Activated CD4-positive, CD25-positive, alpha-beta regulatory T cell treated with anti-CD3 and anti-CD28 coated beads, Interleukin-2, amount 50 U/mL, for 24 hours (primary cell): ENCODE measurements around the gene ORMDL2.
"Not testable (repeated sequence)": the region's sequence is repeated elsewhere in the genome, so short reads cannot be mapped to it uniquely, and the experiment has no call there.

Experiments used
- ATAC-seq, 2 donors: fragments of 150-1000 bp; cut with Tn5 transposase; one replicate each; pipeline ENCODE4 v1.10.0; 2021; ENCODE audit warnings: mild to moderate bottlenecking in 1 of 2, moderate library complexity in 1 of 2

ORMDL2 gene

DNA sequence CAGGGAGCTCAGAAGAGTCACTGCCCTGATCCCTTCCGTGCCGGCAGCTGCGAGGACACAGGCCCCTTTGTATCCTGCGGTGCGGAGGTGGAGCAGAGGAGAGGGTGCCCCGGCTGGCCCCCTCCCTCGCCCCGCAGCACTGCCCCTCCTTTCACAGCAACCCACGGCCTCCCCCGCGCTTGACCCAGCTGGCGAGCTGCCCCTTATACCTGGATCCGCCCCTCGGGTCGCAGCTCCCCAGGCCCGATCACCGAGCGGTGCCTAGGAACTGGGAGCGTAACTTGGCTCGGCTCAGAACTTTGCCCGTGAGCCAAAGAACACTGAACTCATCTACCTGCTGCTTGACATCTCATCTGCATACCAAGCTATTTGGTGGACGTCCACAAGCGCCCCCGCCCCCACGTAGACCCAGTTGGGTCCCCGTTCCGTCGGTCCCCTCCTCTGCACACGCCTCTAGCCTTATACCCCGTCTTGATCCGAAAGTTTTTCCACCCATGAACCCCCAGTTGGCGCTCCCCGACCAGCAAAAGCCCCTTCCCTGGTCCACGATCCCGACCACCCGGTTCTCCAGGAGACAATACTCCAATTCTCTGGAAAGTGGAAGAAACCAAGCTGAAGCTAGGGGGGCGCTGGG lies 12.2 kb downstream of the ORMDL2 start:
- peak; percentile 2 to 9 for ATAC-seq

DNA sequence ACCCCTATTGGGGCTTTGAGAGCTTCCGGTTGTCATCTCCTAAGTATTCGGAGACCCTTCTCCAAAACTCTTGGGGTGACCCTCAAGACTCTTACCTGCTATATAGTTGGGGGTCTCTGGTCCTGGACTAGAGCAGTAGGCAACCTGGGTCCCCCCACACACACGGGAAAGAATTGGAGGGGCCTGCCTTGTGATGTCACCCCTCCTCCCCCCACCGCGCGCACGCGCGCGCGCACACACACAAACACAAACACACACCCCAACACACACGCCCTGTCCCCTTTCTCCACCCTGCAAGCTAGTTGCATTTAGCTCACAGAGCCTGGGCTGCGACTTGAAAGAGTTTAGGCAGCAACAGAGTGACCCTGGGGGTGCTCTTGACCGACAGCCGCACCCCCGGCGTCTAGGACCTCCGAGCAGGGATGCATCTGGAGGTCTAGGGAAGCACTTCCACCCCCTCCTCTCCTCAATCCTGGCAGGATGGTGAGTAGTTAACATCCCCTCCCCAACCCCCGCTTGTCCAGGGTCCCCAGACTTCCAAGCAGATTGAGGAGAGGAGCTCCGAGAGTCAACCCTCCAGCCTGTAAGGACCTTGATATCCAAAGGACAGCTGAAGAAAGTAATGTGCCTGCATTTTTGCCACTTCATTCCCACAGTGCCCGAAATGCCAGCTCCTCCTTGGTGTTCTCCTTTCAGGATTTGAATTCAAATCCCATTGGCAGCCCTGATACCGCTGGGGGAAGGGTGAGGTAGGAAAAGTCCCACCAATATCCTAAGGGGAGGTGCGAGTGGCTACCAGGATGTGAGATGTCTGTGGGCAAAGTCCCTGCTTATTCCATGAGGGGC lies 13.0 kb downstream of the ORMDL2 start:
- no peak for ATAC-seq

GRCh38 chr12:55831447-55831815 lies 13.6 kb downstream of the ORMDL2 start:
- no peak for ATAC-seq

DNA sequence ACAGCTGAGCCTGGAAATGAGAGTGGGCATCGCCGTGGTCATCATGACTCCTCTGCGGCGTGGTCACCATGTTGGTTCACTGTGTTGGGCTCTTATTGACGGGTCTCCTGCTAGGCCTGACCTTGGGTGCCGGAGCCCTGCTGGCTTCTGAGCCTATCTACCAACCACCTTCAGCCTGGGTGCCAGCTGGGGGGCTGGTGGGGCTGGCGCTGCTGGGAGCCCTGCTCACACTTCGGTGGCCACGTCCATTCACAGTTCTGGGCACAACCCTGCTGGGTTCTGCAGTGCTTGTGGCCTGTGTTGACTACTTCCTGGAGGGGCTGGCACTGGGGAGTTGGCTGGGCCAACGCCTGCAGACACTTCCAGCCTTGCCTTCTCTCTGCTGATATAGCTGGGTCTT lies 15.2 kb downstream of the ORMDL2 start:
- no peak for ATAC-seq

DNA sequence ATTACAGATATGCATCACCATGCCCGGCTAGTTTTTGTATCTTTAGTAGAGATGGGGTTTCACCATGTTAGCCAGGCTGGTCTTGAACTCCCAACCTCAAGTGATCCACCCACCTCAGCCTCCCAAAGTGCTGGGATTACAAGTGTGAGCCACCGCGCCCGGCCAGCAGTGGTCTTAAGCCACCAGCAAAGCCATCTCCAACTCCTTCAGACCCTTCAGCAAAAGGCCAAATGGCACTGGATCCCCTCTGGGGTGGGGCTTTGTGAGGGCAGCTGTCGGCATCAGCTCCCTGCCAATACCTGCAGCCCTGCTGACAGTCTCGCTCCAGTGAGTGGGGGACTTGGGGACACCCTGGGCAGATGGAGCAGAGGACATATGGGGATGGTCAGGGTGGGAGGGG lies 16.6 kb downstream of the ORMDL2 start:
- not testable (repeated sequence) for ATAC-seq

- no peak for ATAC-seq
Measured at GRCh38 chr12:55838361-55838760, 20.5 kb downstream of the ORMDL2 start.

DNA sequence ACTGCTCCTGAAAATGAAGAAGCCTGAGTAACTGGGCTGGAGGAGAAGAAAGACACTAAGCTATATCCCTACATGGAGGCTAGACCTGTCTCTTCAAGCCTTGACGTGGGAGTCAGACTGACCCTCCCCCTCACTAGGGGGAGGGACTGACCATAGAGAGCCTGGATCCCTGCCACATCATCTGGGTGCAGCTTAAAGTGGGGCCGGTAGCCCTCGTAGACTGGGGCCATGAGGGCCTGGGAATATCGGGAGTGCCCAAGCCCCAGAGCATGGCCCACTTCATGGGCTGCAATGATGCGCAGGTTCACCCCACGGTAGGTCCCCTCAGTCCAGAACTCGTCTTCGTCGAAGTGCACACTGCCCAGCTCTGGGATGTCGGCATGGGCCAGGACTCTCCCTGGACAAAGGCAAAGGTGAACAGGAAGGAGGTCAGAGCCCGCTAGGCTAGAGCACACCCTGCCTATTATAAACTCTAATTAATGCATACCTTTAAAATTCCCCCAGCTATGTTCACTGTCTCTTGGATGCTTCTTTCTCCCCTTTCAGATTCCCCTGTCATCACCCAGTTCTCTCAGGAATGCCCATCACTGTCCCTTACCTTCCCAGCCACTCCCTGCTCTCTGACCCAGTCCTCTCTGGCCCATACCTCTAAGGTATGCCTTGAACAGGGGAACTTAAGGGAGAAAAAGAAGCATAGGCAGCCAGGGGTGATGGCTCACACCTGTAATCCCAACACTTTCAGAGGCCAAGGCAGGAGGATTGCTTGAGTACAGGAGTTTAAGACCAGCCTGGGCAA lies 21.7 kb downstream of the ORMDL2 start:
- ATAC-seq = no peak

- ATAC-seq = no peak
Measured at GRCh38 chr12:55840581-55841351, 22.9 kb downstream of the ORMDL2 start.

DNA sequence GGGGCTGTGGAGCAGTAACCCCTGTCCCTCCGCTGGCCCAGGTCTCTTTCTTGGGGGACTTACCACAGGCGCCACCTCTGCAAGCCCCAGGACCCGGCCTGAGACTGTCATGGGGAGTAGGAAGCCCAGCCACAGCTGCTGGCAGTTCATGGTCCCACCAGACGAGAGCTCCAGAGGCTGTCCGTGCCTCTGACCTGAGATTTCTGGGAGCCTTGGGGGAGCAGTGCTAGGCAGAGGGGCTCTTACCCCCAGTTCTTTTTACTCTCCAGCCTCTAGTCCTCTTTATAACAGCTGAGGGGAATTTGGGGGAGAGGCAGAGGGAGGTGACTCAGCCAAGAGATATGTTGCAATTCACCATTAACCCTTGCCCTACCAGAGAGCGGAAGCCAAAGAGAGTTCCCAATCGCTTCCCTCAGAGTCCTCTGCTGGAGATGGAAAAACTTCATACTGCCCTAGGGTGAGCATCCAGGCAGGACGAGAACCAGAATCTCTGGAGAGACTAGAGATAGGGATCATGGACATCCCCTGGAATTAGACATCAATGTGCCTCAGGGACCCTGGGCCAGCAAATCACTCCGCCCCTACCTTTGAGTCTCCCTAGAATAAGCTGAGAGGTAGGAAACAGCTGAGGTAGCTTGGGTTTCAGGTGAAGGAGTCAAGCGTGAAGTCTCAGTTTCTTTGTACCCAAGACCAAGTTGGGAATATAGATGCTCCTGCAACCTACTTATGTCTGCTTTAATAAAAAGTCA lies 25.0 kb downstream of the ORMDL2 start, which contains the start of gene MMP19:
Gene MMP19, minus strand, starts transcription at position 256 of the 749 bp plus-strand sequence. Its CDS starts 106 bp downstream, at position 150.
- no peak for ATAC-seq

DNA sequence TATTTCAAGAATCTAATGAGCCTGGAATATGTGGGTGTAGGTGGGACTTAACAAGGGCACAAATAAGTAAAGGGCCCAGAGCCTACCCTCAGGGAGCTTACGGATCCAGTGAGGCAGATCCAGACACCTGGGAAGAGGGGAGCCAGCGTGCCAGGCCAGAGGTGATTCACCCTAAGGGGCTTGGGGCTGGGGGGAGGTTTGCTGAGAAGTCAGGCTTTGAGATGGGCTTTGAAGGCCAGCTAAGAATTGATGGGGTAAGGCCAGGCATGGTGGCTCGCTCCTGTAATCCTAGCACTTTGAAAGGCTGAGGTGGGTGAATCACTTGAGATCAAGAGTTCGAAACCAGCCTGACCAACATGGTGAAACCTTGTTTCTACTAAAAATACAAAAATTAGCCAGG lies 25.6 kb downstream of the ORMDL2 start:
- no peak for ATAC-seq

DNA sequence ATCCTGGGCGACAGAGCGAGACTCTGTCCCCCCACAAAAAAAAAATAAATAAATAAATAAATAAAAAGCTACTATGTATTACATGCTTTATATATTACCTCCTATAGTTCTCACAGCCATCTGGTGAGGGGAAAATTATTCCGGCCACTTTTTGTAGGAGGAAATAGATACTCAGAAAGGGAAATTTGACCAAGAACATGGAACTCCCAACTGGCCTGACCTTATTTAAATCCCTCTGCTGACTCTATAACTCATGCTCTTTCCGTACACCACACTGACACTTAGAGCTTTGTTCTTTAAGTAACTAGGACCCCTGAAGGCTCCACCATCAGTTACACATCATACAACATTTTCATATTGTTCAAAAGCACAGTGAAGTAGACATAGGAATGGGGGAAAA lies 27.1 kb downstream of the ORMDL2 start:
- no peak for ATAC-seq

DNA sequence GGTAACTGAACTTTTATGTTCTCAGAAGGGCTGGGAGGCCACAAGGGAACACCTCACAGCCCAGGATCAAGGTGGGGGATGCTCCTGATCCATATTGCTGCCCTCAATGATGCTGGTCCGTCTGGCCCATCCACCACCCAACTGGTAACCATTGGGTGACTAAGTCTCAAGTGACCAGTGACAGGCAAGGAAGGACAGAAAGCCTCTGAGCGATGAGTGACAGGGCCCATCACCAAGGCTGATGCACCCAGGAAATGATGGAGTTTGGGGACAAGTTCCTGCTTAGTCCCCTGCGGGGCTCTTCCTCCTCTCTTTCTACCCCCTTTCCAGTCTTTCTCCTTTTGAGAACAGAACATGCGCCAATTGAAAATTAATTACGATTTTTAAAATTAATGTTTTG lies 27.5 kb downstream of the ORMDL2 start:
- no peak for ATAC-seq

GRCh38 chr12:55845785-55846496 lies 28.1 kb downstream of the ORMDL2 start:
- no peak for ATAC-seq

GRCh38 chr12:55847033-55847432 lies 29.2 kb downstream of the ORMDL2 start:
- peak in 1 of 2 donors; percentile 51 for ATAC-seq

GRCh38 chr12:55847603-55848291 lies 29.9 kb downstream of the ORMDL2 start:
- peak in 1 of 2 donors; percentile 17 for ATAC-seq

GRCh38 chr12:55849616-55850343 lies 31.9 kb downstream of the ORMDL2 start:
- no peak for ATAC-seq

GRCh38 chr12:55850401-55850800 lies 32.6 kb downstream of the ORMDL2 start:
- no peak for ATAC-seq

- ATAC-seq = no peak
Measured at GRCh38 chr12:55850893-55851292, 33.1 kb downstream of the ORMDL2 start.

DNA sequence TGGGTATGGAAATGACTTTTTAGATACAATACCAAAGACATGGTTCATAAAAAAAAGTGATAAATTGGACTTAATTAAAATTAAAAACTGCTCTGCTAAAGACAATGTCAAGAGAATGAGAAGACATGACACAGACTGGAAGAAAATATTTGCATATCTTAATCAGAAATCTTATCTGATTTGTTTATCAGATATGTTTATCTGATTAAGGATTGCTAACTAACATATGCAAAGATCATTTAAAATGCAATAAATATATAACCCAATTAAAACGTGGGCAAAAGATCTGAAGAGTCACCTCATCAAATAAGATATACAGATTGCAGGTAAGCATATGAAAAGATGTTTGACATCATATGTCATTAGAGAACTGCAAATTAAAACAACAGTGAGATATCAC lies 34.9 kb downstream of the ORMDL2 start:
- ATAC-seq = no peak

DNA sequence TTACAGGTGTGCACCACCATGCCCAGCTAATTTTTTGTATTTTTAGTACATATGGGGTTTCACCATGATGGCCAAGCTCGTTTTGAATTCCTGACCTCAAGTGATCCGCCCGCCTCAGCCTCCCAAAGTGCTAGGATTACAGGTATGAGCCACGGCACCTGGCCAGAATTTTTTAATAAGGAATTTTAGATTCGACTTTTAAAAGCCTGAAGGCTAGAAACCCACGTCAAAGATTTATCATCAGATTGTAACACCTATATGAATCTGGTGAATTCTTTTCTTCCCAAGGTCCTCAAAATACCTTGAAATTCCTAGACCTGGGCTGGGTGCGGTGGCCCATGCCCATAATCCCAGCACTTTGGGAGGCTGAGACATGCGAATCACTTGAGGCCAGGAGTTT lies 43.6 kb downstream of the ORMDL2 start:
- no peak for ATAC-seq
